Right atrium auricular region (tissue), 2 donors: ENCODE data around the gene STOML1. TPM values are rescaled to one million over a fixed set of nuclear protein-coding genes. Genes with fewer than 3 reads are reported as not detected.

Experiments
- DNase-seq: peaks from one replicate; pipeline ENCODE4 v3.0.0-alpha.2; 2019; ENCODE audit warnings: low spot score
- H3K27ac ChIP-seq, 2 donors: fragments of 200-600 bp; sonication (generic); 1 replicate in 1 of 2; 2 replicates in 1 of 2; pipeline ENCODE4 v1.5.1; 2016 to 2019
- H3K27me3 ChIP-seq, 2 donors: fragments of 200-600 bp; sonication (generic); one replicate each; pipeline versions ENCODE4 v1.5.1 to v1.6.0; 2017 to 2019
- H3K36me3 ChIP-seq: fragments of 200-600 bp; sonication (generic); one replicate; pipeline ENCODE4 v1.5.1; 2016
- H3K4me1 ChIP-seq, 2 donors: fragments of 200-600 bp; sonication (generic); one replicate each; pipeline versions ENCODE4 v1.5.1 to v1.6.0; 2017 to 2019
- H3K4me3 ChIP-seq, 2 donors: fragments of 200-600 bp; sonication (generic); 1 replicate in 1 of 2; 2 replicates in 1 of 2; pipeline ENCODE4 v1.5.1; 2017 to 2019; ENCODE audit warnings: mild to moderate bottlenecking in 1 of 2, moderate library complexity in 1 of 2
- H3K9me3 ChIP-seq, 2 donors: fragments of 200-600 bp; sonication (generic); one replicate each; pipeline ENCODE4 v1.5.1; 2019
- total RNA-seq, 2 donors: library from RNA; depleted of rRNA; stranded (reverse); fragments of >200 nt; gene quantifications; one replicate each; pipeline ENCODE4 v1.1.0, GENCODE V29; 2016
- TF ChIP-seq, protein P1 (sequence below), 2 donors: fragments of 200-600 bp; sonication (generic); IDR thresholded peaks; one replicate each; pipeline ENCODE4 v1.5.1; 2019; ENCODE audit warnings: antibody characterized with exemption in 2 of 2

The STOML1 gene
- total RNA-seq, 2 donors from 2014 or later: 11.8 to 23.5 TPM

DNA sequence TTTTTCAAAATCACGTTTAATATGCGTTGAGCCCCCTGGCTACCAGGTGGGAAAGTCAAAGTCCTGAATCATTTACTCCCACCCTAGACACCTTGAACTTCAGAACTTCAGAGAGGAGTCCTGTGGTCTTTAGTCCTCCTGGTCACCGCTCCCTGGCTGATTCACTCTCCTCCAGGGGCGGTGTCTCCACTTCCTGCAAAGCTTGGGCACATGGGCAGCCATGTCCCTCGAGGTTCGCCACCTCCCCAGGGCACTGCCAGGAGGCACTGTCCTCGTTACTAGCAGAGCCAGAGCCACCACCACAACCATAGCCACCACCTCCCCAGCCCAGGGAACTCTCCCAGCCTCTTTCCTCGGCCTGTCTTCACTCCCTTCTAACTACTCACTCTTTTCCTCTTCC, 34.8 kb downstream of the STOML1 start:
- Histone ChIP-seq H3K9me3 (no peaks in the 10 kb centered on the region), H3K4me3 (no peak overlapping the region), H3K27ac (no peak overlapping the region), H3K27me3 (no peaks in the 10 kb centered on the region), H3K36me3 (no peaks in the 10 kb centered on the region), H3K4me1 (peaks cover 0 to 36% of the 10 kb centered on the region in 2 donors)
- TF ChIP-seq, protein P1, sequence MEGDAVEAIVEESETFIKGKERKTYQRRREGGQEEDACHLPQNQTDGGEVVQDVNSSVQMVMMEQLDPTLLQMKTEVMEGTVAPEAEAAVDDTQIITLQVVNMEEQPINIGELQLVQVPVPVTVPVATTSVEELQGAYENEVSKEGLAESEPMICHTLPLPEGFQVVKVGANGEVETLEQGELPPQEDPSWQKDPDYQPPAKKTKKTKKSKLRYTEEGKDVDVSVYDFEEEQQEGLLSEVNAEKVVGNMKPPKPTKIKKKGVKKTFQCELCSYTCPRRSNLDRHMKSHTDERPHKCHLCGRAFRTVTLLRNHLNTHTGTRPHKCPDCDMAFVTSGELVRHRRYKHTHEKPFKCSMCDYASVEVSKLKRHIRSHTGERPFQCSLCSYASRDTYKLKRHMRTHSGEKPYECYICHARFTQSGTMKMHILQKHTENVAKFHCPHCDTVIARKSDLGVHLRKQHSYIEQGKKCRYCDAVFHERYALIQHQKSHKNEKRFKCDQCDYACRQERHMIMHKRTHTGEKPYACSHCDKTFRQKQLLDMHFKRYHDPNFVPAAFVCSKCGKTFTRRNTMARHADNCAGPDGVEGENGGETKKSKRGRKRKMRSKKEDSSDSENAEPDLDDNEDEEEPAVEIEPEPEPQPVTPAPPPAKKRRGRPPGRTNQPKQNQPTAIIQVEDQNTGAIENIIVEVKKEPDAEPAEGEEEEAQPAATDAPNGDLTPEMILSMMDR (IDR thresholded peaks at IDR 0.05): no peak
- no peak for DNase-seq

DNA sequence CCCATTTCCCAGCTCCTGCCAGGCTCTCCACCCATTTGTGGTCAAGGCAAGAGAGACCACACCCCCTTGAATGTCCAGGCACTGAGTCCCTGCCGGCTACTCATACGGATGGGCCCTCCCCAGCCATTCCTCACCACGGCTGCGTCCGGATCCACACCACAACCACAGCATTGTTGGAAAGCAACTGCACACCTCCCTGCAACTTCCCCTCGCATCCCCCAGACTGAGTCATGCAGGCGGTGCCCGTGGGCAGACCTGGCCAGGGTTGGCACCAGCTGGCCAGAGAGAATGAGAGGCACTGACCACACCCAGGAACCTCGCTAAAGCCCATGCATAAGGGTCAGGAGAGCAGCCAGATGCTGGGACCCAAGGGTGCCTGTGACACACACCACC, 35.4 kb downstream of the STOML1 start:
- H3K27me3 ChIP-seq: no peaks in the 10 kb centered on the region
- TF ChIP-seq, protein P1 (IDR thresholded peaks at IDR 0.05): no peak
- no peak for DNase-seq
- H3K36me3 ChIP-seq: no peaks in the 10 kb centered on the region
- no peaks in the 10 kb centered on the region for H3K9me3 ChIP-seq
- H3K4me3 ChIP-seq: no peak overlapping the region
- peak overlapping the region in 1 of 2 donors; percentile 39 for H3K27ac ChIP-seq
- peaks cover 0 to 41% of the 10 kb centered on the region in 2 donors for H3K4me1 ChIP-seq

DNA sequence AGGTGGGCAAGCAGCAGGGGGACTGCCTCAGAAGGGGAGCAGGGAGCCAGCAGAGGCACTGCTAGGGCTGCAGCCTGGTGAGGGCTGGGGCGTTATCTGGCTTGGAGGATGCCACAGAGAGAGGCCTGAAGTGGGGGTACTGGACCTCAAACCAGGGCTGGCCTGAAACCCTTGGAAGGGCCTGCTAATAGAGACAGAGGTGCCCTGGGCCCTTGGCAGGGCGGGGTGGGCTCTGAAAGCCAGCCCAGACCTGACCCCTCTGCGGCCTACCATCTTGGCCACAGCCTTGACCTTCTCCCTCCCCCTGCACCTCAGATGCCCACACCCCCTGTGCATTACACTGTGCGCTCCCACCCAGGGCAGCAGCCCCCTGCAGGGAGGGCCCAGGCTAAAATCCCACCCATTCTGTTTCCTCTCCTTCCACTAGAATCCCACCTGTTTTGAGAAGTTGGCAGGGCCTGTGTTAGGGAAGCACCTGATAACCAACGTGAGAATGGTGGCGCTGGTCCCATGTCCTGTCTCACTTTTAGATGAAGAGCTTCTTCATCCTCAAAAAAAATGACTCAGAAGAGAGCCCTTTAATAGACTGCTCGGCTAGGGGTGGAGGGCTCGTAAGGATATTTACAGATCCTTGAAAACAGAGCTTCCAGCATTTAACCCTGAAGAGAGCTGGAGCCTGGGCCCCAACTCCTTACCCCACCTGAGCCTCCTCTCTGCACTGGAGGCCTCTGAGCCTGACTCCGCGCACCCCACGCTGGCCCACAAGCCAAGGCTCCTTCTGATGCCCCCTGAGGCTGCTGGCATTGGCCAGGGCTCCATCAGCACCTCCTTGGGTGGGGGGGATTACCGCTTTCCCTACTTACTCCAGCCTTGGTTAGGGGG, 36.0 kb downstream of the STOML1 start:
- H3K27me3 ChIP-seq: no peaks in the 10 kb centered on the region
- peak overlapping the region in 1 of 2 donors; percentile 39 for H3K27ac ChIP-seq
- no peak overlapping the region for H3K4me3 ChIP-seq
- no peaks in the 10 kb centered on the region for H3K9me3 ChIP-seq
- TF ChIP-seq, protein P1 (IDR thresholded peaks at IDR 0.05): no peak
- DNase-seq: no peak
- peaks cover 0 to 48% of the 10 kb centered on the region in 2 donors for H3K4me1 ChIP-seq
- no peaks in the 10 kb centered on the region for H3K36me3 ChIP-seq

DNA sequence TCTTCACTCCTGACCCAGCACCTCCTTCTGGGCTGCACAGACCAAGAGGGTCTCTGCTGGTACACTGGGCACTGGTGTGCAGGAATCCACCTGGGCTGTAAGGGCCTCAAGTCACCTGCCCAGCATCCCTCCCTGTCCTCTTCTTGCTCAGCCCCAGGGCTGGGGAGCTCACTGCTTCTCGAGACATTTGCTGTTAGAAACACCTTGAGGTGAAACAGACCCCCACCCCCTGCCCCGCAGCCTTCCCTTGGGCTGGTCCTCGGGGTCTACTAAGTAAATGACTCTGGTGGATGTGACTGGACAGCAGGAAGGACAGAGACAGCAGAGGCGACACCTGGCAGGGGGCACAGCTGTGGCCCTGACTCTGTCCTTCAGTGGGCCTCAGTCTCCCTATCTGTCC, 36.8 kb downstream of the STOML1 start:
- H3K4me1 ChIP-seq: peaks cover 0 to 55% of the 10 kb centered on the region in 2 donors
- DNase-seq: no peak
- H3K36me3 ChIP-seq: no peaks in the 10 kb centered on the region
- no peaks in the 10 kb centered on the region for H3K9me3 ChIP-seq
- TF ChIP-seq, protein P1 (IDR thresholded peaks at IDR 0.05): no peak
- H3K27me3 ChIP-seq: no peaks in the 10 kb centered on the region
- no peak overlapping the region for H3K27ac ChIP-seq
- no peak overlapping the region for H3K4me3 ChIP-seq

DNA sequence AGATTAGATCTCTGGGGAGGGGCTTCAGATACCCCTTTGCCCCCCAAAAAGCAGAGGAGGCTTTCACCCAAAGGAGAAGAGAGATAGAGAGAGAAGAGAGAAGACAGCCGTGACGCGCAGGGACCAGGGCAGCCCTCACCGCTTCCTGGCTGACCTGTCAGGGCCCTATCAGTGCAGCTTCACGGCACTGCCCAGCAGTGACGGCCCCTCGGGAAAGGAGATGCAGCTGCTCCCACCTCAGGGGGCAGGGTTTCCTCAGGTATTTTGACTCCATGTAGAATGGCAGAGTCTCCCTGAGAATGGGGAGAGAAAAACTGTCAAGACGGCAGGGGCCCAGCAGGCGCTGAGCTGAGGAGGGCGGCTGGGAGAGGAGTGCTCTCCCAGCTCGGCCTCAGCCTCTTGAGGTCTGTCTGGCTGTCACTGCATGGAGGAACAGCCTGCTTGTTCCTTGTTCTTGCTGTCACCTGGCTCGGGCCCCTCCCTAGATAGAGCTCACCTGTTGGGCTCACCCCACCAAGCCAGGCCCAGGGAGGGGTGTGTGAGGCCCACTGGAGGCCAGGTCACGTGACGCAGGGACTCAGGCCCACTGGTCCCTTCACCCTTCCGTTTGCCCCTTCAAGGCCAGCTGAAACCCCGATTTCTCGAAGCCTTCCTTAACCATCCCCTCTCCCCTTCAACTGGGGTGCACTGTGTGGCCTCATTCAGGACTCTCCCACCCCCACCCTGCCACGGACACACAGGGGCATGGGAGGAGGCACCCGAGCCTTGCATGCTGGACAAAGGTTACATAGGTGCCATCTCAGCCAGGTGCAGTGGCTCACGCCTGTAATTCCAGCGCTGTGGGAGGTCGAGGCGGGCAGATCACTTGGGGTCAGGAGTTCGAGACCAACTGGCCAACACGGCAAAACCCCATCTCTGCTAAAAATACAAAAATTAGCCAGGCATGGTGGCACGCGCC, 37.6 kb downstream of the STOML1 start:
- no peaks in the 10 kb centered on the region for H3K27me3 ChIP-seq
- no peak for DNase-seq
- no peak overlapping the region for H3K4me3 ChIP-seq
- peaks cover 0 to 56% of the 10 kb centered on the region in 2 donors for H3K4me1 ChIP-seq
- H3K27ac ChIP-seq: no peak overlapping the region
- H3K36me3 ChIP-seq: no peaks in the 10 kb centered on the region
- TF ChIP-seq, protein P1 (IDR thresholded peaks at IDR 0.05): no peak
- H3K9me3 ChIP-seq: no peaks in the 10 kb centered on the region
